Measurements from ENCODE around the gene ZNF354B. TPM values are rescaled to one million over a fixed set of nuclear protein-coding genes. Genes with fewer than 3 reads are reported as not detected.

The ZNF354B gene
- total and polyA plus RNA-seq, 2 of the 8 experiments (the other 6 are each of a cell fraction or from before 2014, with no cell fraction given): 5.0 to 10.8 TPM

DNA sequence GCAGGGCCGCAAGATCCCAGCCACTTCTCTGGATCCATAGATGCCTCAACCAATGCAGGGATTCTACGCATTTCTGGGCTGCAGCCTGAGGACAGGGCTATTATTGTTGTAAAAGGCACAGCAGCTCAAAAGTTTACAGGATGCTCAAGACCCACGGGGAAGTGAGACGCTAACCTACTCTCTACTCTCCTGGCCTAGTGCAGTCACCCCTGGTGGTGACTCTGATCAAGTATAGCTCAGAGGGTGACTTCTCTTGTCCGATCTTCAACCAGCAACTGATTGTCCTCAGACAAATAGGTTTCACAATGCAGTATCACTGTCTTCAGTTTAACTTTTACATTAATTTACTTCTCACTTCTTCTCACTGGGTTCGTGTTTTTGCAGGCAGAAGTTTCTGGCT is 34.3 kb upstream of the ZNF354B start:
- H2BK120ac ChIP-seq (replicated peaks; ENCODE audit: low read depth, low read length): no peak overlapping the region
- TF ChIP-seq, protein P1, sequence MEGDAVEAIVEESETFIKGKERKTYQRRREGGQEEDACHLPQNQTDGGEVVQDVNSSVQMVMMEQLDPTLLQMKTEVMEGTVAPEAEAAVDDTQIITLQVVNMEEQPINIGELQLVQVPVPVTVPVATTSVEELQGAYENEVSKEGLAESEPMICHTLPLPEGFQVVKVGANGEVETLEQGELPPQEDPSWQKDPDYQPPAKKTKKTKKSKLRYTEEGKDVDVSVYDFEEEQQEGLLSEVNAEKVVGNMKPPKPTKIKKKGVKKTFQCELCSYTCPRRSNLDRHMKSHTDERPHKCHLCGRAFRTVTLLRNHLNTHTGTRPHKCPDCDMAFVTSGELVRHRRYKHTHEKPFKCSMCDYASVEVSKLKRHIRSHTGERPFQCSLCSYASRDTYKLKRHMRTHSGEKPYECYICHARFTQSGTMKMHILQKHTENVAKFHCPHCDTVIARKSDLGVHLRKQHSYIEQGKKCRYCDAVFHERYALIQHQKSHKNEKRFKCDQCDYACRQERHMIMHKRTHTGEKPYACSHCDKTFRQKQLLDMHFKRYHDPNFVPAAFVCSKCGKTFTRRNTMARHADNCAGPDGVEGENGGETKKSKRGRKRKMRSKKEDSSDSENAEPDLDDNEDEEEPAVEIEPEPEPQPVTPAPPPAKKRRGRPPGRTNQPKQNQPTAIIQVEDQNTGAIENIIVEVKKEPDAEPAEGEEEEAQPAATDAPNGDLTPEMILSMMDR (IDR thresholded peaks at IDR 0.05; ENCODE audit: control extremely low read depth in 1 of 3, insufficient read depth in 1 of 3, low read depth in 1 of 3, low read length in 3 of 3): peak in 1 of 3 experiments; percentile 13; a peak in 1 of 4 replicates
- TF ChIP-seq TEAD4 (IDR thresholded peaks at IDR 0.05; ENCODE audit: low read depth, low read length): no peak
- H3K27me3 ChIP-seq (replicated peaks in 1 of 4; ENCODE audit: control insufficient read depth in 3 of 4, extremely low read depth in 1 of 4, insufficient read depth in 3 of 4, low read length in 3 of 4): no peaks in the 10 kb centered on the region
- no peaks in the 10 kb centered on the region for H3K79me2 ChIP-seq (ENCODE audit: control insufficient read depth in 1 of 2, insufficient read depth in 2 of 2, low read length in 2 of 2)
- H3K4me3 ChIP-seq (ENCODE audit: extremely low read depth in 1 of 4, insufficient read depth in 2 of 4, low read depth in 3 of 4, low read length in 4 of 4): no peak overlapping the region
- H2AFZ ChIP-seq (ENCODE audit: low read length): no peak overlapping the region; the same call in 1 of the 2 replicates
- peaks cover 0 to 9% of the 10 kb centered on the region in 2 experiments; a peak in 1 of 4 replicates for H3K9me3 ChIP-seq (ENCODE audit: insufficient read depth in 2 of 2, low read depth in 1 of 2, low read length in 1 of 2)
- FAIRE-seq (no peak), DNase-seq (ENCODE audit: low read depth in 1 of 2, low spot score in 2 of 2) (no peak)
- no peak overlapping the region for H3K18ac ChIP-seq (ENCODE audit: extremely low read depth, low read length)
- no peak overlapping the region for H2BK20ac ChIP-seq (ENCODE audit: low read length)
- no peak overlapping the region for H3K9ac ChIP-seq (replicated peaks in 1 of 4; ENCODE audit: extremely low read depth in 1 of 4, low read depth in 3 of 4, low read length in 3 of 4)
- H3K4me2 ChIP-seq (ENCODE audit: insufficient read depth in 1 of 2, low read depth in 2 of 2, low read length in 2 of 2): no peak overlapping the region
- peak overlapping the region; percentile 40 for H4K91ac ChIP-seq (replicated peaks; ENCODE audit: insufficient read length, low read length)
- H4K20me1 ChIP-seq (replicated peaks in 1 of 2; ENCODE audit: control insufficient read depth in 1 of 2, insufficient read depth in 2 of 2, low read length in 2 of 2): no peaks in the 10 kb centered on the region
- H2BK12ac ChIP-seq (ENCODE audit: low read depth, low read length): no peak overlapping the region
- H2BK5ac ChIP-seq (ENCODE audit: low read depth, low read length): no peak overlapping the region
- H3K56ac ChIP-seq (replicated peaks; ENCODE audit: insufficient read length, low read depth, low read length): no peak overlapping the region
- no peak overlapping the region for H3K14ac ChIP-seq (ENCODE audit: insufficient read length)
- H3K23me2 ChIP-seq (ENCODE audit: low read depth, low read length): no peaks in the 10 kb centered on the region
- WGBS, 2 experiments (ENCODE audit: extremely low coverage in 1 of 2, insufficient coverage in 1 of 2, insufficient read length in 1 of 2, insufficient replicate concordance in 2 of 2, low coverage in 1 of 2, low lambda C conversion rate in 2 of 2, missing lambda C conversion rate in 1 of 2): 85% methylated on average over 6 of the region's 6 CpGs; no CpG with 5 or more reads in 1 of the 2 experiments
- H3K79me1 ChIP-seq (ENCODE audit: low read depth, low read length): no peaks in the 10 kb centered on the region
- H2BK15ac ChIP-seq (ENCODE audit: low read length): no peak overlapping the region
- H3K27ac ChIP-seq (ENCODE audit: low read depth, low read length): no peak overlapping the region
- POLR2A ChIA-PET (ENCODE audit: partially characterized antibody): interaction anchor here (1.3 kb wide), 1 partner anchor 8 kb away, joined by 6 read pairs; no protein-coding TSS in a partner anchor
- no peak overlapping the region for H4K5ac ChIP-seq (ENCODE audit: insufficient read length, low read depth, low read length)
- H4K8ac ChIP-seq (ENCODE audit: extremely low read depth, insufficient read depth, low read length): peak overlapping the region; percentile 57; the same call in 1 of the 2 replicates
- H2AK5ac ChIP-seq (ENCODE audit: low read depth, low read length): no peak overlapping the region
- no peaks in the 10 kb centered on the region for H3K4me1 ChIP-seq (replicated peaks in 1 of 4; ENCODE audit: control insufficient read depth in 3 of 4, insufficient read depth in 4 of 4, low read length in 3 of 4)
- CTCF ChIA-PET (ENCODE audit: partially characterized antibody): interaction anchor here (1.1 to 1.9 kb wide), 4 partner anchors 11 to 94 kb away, joined by 3 to 4 read pairs (median 4); no protein-coding TSS in a partner anchor
- H3K36me3 ChIP-seq (ENCODE audit: control insufficient read depth in 2 of 4, insufficient read depth in 4 of 4, low read length in 3 of 4): no peaks in the 10 kb centered on the region
- no peak overlapping the region for H3K4ac ChIP-seq (replicated peaks; ENCODE audit: insufficient read length, low read depth, low read length)
- H3K23ac ChIP-seq (ENCODE audit: insufficient read length): no peak overlapping the region

Measured in H1 (cell line).